Measurements from ENCODE around the gene GULP1.

- no peak for TF ChIP-seq CTCF (IDR thresholded peaks at IDR 0.05)
- no peak for TF ChIP-seq POLR2A (IDR thresholded peaks at IDR 0.05)
- no peak for TF ChIP-seq POLR2AphosphoS5 (IDR thresholded peaks at IDR 0.05)
- no peak for TF ChIP-seq EP300 (IDR thresholded peaks at IDR 0.05)
Observed at GRCh38 chr2:188345020-188345419, 53.3 kb downstream of the GULP1 start.
